LNCaP clone FGC (cell line): Measurements from ENCODE around the gene PAPOLG.
"Not testable (repeated sequence)": the region's sequence is repeated elsewhere in the genome, so short reads cannot be mapped to it uniquely, and the experiment has no call there.

ENCODE experiments used
- DNase-seq: peaks from one replicate; pipeline ENCODE4 v3.0.0-alpha.2; 2011; ENCODE audit warnings: low read depth
- H3K4me3 ChIP-seq: 2 replicates; pipeline ENCODE4 v1.5.1; 2011; ENCODE audit warnings: mild to moderate bottlenecking, low read depth, low read length, control low read depth
- CTCF ChIP-seq: IDR thresholded peaks from 2 replicates; pipeline ENCODE4 v1.5.1; 2012; ENCODE audit warnings: mild to moderate bottlenecking; ENCODE audit not compliant: control insufficient read depth, insufficient read depth; ENCODE audit errors: extremely low read depth

The PAPOLG gene

GRCh38 chr2:60823694-60824305 lies 67.7 kb downstream of the PAPOLG start:
- no peak overlapping the region for H3K4me3 ChIP-seq
- TF ChIP-seq CTCF: no peak
- no peak for DNase-seq

- DNase-seq: no peak
- H3K4me3 ChIP-seq: no peak overlapping the region
- TF ChIP-seq CTCF: no peak
Measured at GRCh38 chr2:60825666-60826065, 69.6 kb downstream of the PAPOLG start.

- TF ChIP-seq CTCF: no peak
- DNase-seq: no peak
- no peak overlapping the region for H3K4me3 ChIP-seq
Measured at GRCh38 chr2:60826111-60826510, 70.0 kb downstream of the PAPOLG start.

- not testable (repeated sequence) for H3K4me3 ChIP-seq, DNase-seq
Measured at GRCh38 chr2:60826860-60827259, 70.8 kb downstream of the PAPOLG start.

- H3K4me3 ChIP-seq: no peak overlapping the region
- TF ChIP-seq CTCF: no peak
- no peak for DNase-seq
Measured at GRCh38 chr2:60827369-60827768, 71.3 kb downstream of the PAPOLG start.

GRCh38 chr2:60830991-60831390 lies 74.9 kb downstream of the PAPOLG start:
- no peak overlapping the region for H3K4me3 ChIP-seq
- DNase-seq: no peak
- no peak for TF ChIP-seq CTCF

- DNase-seq: no peak
- H3K4me3 ChIP-seq: no peak overlapping the region
- TF ChIP-seq CTCF: no peak
Measured at GRCh38 chr2:60831921-60832320, 75.9 kb downstream of the PAPOLG start.
